ENCODE results near the gene HSPA14. TPM values are rescaled to one million over a fixed set of nuclear protein-coding genes. Genes with fewer than 3 reads are reported as not detected.
A peak's percentile ranks its signal among the peaks of the same experiment; 100 is the strongest.

Gene HSPA14
- total RNA-seq, 1 donor from 2014 or later, result 41.8 TPM

DNA sequence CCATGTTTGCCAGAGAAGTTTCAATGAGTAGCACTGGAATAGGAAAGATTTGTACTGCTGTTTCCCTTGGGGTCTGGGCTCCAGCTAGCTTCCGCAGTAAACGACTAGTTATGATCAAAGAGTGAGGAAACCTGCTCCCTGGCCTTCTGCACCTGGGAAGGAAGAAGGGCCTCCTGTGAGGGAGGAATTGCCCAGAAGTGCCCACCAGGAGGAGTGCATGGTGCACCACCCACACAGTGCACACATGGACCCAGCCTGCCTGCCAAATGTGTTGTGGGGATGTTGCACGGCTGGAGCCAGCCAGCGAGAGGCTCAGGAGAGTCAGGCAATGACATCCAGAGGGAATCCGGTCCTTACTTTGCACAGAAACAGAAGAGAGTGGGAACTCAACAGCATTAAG, 36.4 kb upstream of the HSPA14 start:
- TF ChIP-seq EZH2phosphoT487 (IDR thresholded peaks at IDR 0.05) (no peak), EZH2 (IDR thresholded peaks at IDR 0.05) (no peak), CTCF (IDR thresholded peaks at IDR 0.05) (no peak)
- H3K27ac ChIP-seq, result no peak overlapping the region
- no peak overlapping the region for H3K4me2 ChIP-seq
- no peaks in the 10 kb centered on the region for H3K36me3 ChIP-seq
- no peak overlapping the region for H3K9ac ChIP-seq
- no peaks in the 10 kb centered on the region for H3K36me3 Mint-ChIP-seq
- H3K9me3 Mint-ChIP-seq, result peaks cover 3% of the 10 kb centered on the region
- no peaks in the 10 kb centered on the region for H3K27me3 Mint-ChIP-seq (ENCODE audit: insufficient read depth, low read depth)
- no peak overlapping the region for H3K4me3 ChIP-seq
- no peak overlapping the region for H2AFZ ChIP-seq (replicated peaks)
- DNase-seq (ENCODE audit: low spot score), result peak; percentile 31
- H4K20me1 ChIP-seq (ENCODE audit: low read depth), result no peaks in the 10 kb centered on the region
- no peaks in the 10 kb centered on the region for H3K79me2 ChIP-seq (ENCODE audit: low read depth)
- no peaks in the 10 kb centered on the region for H3K9me3 ChIP-seq (ENCODE audit: low read depth)
- no peaks in the 10 kb centered on the region for H3K4me1 Mint-ChIP-seq
- no peaks in the 10 kb centered on the region for H3K27me3 ChIP-seq
- H3K4me1 ChIP-seq, result no peaks in the 10 kb centered on the region
- H3F3A ChIP-seq (ENCODE audit: low read depth), result no peaks in the 10 kb centered on the region
- H3K4me3 Mint-ChIP-seq, result no peak overlapping the region
- no peak overlapping the region for H3K27ac Mint-ChIP-seq

GRCh38 chr10:14803827-14804226, 34.3 kb upstream of the HSPA14 start:
- no peaks in the 10 kb centered on the region for H3K79me2 ChIP-seq (ENCODE audit: low read depth)
- no peaks in the 10 kb centered on the region for H3F3A ChIP-seq (ENCODE audit: low read depth)
- no peaks in the 10 kb centered on the region for H4K20me1 ChIP-seq (ENCODE audit: low read depth)
- no peaks in the 10 kb centered on the region for H3K9me3 ChIP-seq (ENCODE audit: low read depth)
- no peaks in the 10 kb centered on the region for H3K4me1 ChIP-seq
- no peaks in the 10 kb centered on the region for H3K4me1 Mint-ChIP-seq
- H3K9me3 Mint-ChIP-seq, result peaks cover 3% of the 10 kb centered on the region
- H3K36me3 Mint-ChIP-seq, result no peaks in the 10 kb centered on the region
- no peak overlapping the region for H3K9ac ChIP-seq
- no peak overlapping the region for H3K4me3 ChIP-seq
- no peak overlapping the region for H3K4me3 Mint-ChIP-seq
- no peak overlapping the region for H2AFZ ChIP-seq (replicated peaks)
- no peaks in the 10 kb centered on the region for H3K36me3 ChIP-seq
- no peak overlapping the region for H3K27ac ChIP-seq
- no peaks in the 10 kb centered on the region for H3K27me3 ChIP-seq
- TF ChIP-seq EZH2phosphoT487 (IDR thresholded peaks at IDR 0.05), result no peak
- no peaks in the 10 kb centered on the region for H3K27me3 Mint-ChIP-seq (ENCODE audit: insufficient read depth, low read depth)
- no peak overlapping the region for H3K4me2 ChIP-seq
- no peak for DNase-seq (ENCODE audit: low spot score)
- H3K27ac Mint-ChIP-seq, result no peak overlapping the region

DNA sequence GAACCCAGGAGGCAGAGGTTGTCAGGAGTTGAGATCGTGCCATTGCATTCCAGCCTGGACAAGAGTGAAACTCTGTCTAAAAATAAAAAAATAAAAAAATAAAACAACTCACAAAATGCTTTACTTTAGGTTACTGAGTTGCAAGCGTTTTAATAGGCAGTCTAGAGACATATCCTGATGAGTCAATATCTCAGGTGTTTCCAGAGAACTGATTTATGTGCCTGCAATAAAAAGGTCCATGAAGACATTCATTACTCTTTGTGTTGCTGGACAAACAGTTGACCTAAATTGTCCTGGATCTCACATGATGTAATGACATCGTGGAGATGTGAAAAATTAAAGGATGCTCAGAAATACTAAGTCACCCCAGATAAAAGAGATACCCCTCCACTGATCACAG, 31.8 kb upstream of the HSPA14 start:
- TF ChIP-seq CTCF (IDR thresholded peaks at IDR 0.05), result no peak
- TF ChIP-seq EZH2phosphoT487 (IDR thresholded peaks at IDR 0.05), result no peak
- TF ChIP-seq EZH2 (IDR thresholded peaks at IDR 0.05), result no peak
- Histone ChIP-seq H3K27ac (no peak overlapping the region), H4K20me1 (ENCODE audit: low read depth) (no peaks in the 10 kb centered on the region), H2AFZ (replicated peaks) (no peak overlapping the region), H3K4me2 (no peak overlapping the region), H3K9me3 (ENCODE audit: low read depth) (no peaks in the 10 kb centered on the region), H3K4me1 (no peaks in the 10 kb centered on the region), H3K27me3 (no peaks in the 10 kb centered on the region), H3K36me3 (no peaks in the 10 kb centered on the region), H3K79me2 (ENCODE audit: low read depth) (no peaks in the 10 kb centered on the region), H3K4me3 (no peak overlapping the region), H3F3A (ENCODE audit: low read depth) (no peaks in the 10 kb centered on the region), H3K9ac (no peak overlapping the region)
- H3K36me3 Mint-ChIP-seq, result no peaks in the 10 kb centered on the region
- no peak overlapping the region for H3K27ac Mint-ChIP-seq
- no peaks in the 10 kb centered on the region for H3K4me1 Mint-ChIP-seq
- no peak for DNase-seq (ENCODE audit: low spot score)
- no peak overlapping the region for H3K4me3 Mint-ChIP-seq
- peaks cover 3% of the 10 kb centered on the region for H3K9me3 Mint-ChIP-seq
- peaks cover 5% of the 10 kb centered on the region for H3K27me3 Mint-ChIP-seq (ENCODE audit: insufficient read depth, low read depth)

DNA sequence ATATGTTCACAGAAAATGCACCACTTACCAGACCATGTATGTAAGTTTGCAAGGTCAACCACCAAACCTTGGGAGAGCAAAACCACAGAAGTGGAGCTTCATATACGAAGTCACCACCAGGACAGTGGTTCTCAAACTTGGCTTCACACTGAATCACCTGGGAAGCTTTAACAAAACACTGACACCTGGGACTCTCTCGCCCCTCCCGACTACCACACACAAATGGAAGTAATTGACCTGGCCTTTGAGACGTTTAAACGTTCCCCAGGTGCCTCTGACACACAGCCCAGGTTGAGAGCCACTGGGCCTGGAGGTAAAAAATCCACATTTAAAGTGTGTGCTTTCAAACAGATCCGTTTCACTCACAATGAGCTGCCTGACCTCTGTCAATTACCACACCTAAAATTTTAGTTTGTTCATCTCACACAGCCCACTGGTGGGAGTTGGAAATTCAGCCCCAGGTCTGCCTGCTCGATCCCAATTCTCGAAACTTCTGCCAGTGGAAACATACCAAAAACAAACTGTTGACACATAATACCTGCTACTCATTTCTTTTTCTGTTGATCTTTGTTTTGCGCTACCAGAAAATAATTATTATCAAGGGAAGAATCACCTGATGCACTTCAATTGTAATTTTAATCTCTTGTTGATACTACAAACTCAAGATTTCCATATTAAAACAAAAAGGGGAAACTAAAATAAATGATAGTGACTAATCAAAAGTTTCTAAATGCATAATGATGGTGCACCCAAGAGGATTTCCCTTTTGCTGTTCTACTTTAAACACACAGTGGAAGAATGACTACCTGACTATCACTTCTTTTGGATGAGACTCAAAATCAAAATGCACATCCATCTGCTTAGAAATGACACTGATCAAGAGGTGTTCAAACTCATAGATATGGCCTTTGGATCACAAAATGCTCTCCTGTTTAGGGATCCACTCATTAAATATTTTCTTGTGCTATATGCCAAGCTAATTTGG, 26.8 kb upstream of the HSPA14 start:
- Histone ChIP-seq H2AFZ (replicated peaks) (no peak overlapping the region), H3K27ac (no peak overlapping the region), H3K4me3 (no peak overlapping the region), H3K36me3 (no peaks in the 10 kb centered on the region), H3K9me3 (ENCODE audit: low read depth) (no peaks in the 10 kb centered on the region), H3K4me1 (no peaks in the 10 kb centered on the region), H3K79me2 (ENCODE audit: low read depth) (no peaks in the 10 kb centered on the region), H3F3A (ENCODE audit: low read depth) (no peaks in the 10 kb centered on the region), H3K27me3 (no peaks in the 10 kb centered on the region), H3K9ac (no peak overlapping the region), H4K20me1 (ENCODE audit: low read depth) (no peaks in the 10 kb centered on the region), H3K4me2 (no peak overlapping the region)
- TF ChIP-seq CTCF (IDR thresholded peaks at IDR 0.05) (no peak), EZH2phosphoT487 (IDR thresholded peaks at IDR 0.05) (no peak), EZH2 (IDR thresholded peaks at IDR 0.05) (no peak)
- H3K36me3 Mint-ChIP-seq, result no peaks in the 10 kb centered on the region
- DNase-seq (ENCODE audit: low spot score), result no peak
- H3K4me3 Mint-ChIP-seq, result no peak overlapping the region
- H3K27ac Mint-ChIP-seq, result peak overlapping the region; percentile 37
- H3K27me3 Mint-ChIP-seq (ENCODE audit: insufficient read depth, low read depth), result peaks cover 5% of the 10 kb centered on the region
- H3K4me1 Mint-ChIP-seq, result no peaks in the 10 kb centered on the region
- no peaks in the 10 kb centered on the region for H3K9me3 Mint-ChIP-seq

Measured in neural progenitor cell (in vitro differentiated cells).